RWPE1 (cell line): ENCODE results near the gene GFER.
"Not testable (repeated sequence)": the region's sequence is repeated elsewhere in the genome, so short reads cannot be mapped to it uniquely, and the experiment has no call there.

Experiments used
- CTCF ChIA-PET: fragments of 350-600 bp; sonication (Branson Sonifier 250); formaldehyde crosslinking; extraction: SDS; loops from one replicate; lab custom pipeline; 2021; lab: Yijun Ruan, JAX
- POLR2A ChIA-PET: fragments of 400-600 bp; formaldehyde crosslinking; extraction: SDS; loops from one replicate; lab custom pipeline; 2020; ENCODE audit warnings: antibody characterized with exemption; ENCODE audit not compliant: low non-redundant PET; lab: Yijun Ruan, JAX
- DNase-seq: peaks from one replicate; pipeline ENCODE4 v3.0.0; 2012; ENCODE audit warnings: low spot score
- H3K27ac ChIP-seq: fragments of 450-650 bp; 2 replicates; pipeline ENCODE4 v1.5.1; 2017
- CTCF ChIP-seq: fragments of 450-650 bp; conservative IDR thresholded peaks from 2 replicates; pipeline ENCODE4 v1.5.1; 2017; ENCODE audit warnings: low read depth, mild to moderate bottlenecking

GFER gene

DNA sequence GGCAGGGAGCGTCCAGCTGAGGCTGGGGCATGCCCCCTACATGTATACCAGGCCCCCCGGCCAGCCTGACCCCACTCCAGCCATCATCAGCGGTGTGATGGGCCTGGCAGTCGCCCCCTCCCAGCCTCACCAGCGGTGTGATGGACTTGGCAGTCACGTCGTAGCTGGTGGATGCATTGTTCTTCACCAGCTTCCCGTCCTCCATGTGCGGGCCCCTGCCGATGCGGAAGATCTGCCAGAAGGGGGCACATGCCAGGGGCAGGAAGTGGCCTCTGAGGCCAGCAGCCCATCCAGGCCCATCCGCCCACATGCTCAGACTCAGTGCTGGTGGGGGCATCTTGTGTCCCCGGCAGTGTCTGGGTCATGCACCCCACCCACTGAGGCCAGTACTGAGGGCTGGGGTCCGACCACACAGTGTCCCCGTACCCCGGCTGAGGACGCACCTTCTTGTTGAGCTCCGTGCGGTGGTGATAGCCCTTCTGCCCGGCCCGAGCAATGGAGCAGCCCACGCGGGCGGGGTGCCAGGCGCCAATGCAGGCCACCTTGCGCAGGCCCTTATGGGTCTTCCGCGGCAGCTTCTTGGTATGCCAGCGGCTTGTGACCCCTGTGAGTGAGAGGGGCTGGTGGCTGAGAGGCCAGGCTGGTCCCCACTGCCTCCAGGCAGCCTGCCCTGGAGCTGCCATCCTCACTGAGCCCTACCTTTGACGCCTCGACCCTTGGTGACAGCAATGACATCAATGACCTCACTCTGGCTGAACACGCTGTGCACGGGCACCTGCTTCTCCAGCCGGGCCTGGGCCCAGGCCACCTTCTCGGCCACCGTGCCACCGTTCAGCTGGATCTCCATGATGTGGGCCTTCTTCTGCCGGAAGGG lies 37.3 kb upstream of the GFER start:
- no peak overlapping the region for H3K27ac ChIP-seq
- no peak for DNase-seq
- ChIA-PET CTCF (interaction anchor here (0.5 to 0.6 kb wide), 2 partner anchors 50 to 269 kb away, joined by 3 to 6 read pairs; no protein-coding TSS in a partner anchor), POLR2A (no interaction called here)
- TF ChIP-seq CTCF = no peak

DNA sequence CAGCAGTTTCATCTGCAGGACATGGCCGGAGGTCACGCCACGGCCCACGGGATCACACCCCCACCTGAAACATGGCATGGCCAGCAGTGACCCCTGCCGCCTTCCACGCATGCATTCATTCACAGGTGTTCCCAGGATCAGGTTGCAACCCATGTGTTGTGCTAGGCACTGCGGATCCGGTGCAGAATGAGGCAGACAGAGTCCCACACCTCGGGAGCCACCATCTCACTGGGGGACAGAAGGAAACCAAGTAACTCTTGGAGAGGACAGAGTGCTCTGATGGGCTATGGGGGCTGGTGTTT lies 36.7 kb upstream of the GFER start:
- POLR2A ChIA-PET = no interaction called here

GRCh38 chr16:1949507-1949906 lies 34.5 kb upstream of the GFER start:
- CTCF ChIA-PET = interaction anchor here (0.6 kb wide), 1 partner anchor 58 kb away, joined by 3 read pairs; no protein-coding TSS in a partner anchor
- H3K27ac ChIP-seq = no peak overlapping the region
- no peak for DNase-seq
- POLR2A ChIA-PET = no interaction called here
- TF ChIP-seq CTCF = no peak

More for the DNA sequence above, 36.7 kb upstream of the GFER start:
- TF ChIP-seq CTCF = no peak
- H3K27ac ChIP-seq = no peak overlapping the region
- CTCF ChIA-PET = interaction anchor here (0.6 kb wide), 1 partner anchor 268 kb away, joined by 3 read pairs; no protein-coding TSS in a partner anchor
- DNase-seq = no peak

DNA sequence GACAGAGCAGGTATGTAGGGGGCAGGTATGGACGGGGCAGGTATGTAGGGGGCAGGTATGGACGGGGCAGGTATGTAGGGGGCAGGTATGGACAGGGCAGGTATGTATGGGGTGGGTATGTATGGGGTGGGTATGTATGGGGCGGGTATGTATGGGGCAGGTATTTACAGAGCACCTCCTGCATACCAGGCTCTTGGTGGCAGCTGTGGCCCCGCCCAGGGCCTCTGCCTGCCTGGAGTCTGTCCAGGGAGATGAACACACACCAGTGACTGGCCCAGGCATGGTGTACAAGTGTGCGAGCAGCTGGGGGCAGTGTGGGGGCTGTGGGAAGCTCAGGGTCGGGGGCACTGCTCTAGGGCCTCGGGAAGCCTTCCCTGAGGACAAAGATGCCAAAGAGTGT lies 33.9 kb upstream of the GFER start:
- peak overlapping the region; percentile 45 for H3K27ac ChIP-seq
- ChIA-PET POLR2A (no interaction called here), CTCF (interaction anchor here (0.6 kb wide), 1 partner anchor 88 kb away, joined by 3 read pairs; no protein-coding TSS in a partner anchor)
- no peak for TF ChIP-seq CTCF
- DNase-seq = no peak

DNA sequence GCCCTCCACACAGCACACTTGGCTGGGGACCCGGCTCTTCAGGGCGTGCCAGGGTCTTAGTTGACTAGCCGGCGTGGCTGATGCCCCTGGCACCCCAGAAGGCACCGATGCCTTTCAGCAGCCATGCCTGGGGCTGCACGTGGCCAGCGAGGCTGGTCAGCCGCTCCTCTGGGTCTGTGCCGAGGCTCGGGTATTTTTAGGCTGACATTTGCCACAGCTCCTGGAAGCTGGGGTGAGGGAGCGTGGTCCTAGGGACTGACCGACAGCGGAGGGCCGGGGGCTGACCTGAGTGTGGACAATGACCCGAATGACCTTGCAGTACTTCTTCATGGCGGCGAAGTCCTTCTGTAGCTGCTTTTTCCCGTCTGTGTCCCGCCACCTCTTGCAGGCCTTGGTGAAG lies 33.4 kb upstream of the GFER start:
- ChIA-PET CTCF (interaction anchor here (0.6 kb wide), 1 partner anchor 89 kb away, joined by 3 read pairs; no protein-coding TSS in a partner anchor), POLR2A (no interaction called here)
- peak overlapping the region; percentile 45 for H3K27ac ChIP-seq
- no peak for TF ChIP-seq CTCF
- no peak for DNase-seq

- DNase-seq = no peak
- TF ChIP-seq CTCF = no peak
- ChIA-PET POLR2A (no interaction called here), CTCF (no interaction called here)
- H3K27ac ChIP-seq = no peak overlapping the region
These were observed 30.3 kb upstream of the GFER start for GRCh38 chr16:1953734-1954133.

DNA sequence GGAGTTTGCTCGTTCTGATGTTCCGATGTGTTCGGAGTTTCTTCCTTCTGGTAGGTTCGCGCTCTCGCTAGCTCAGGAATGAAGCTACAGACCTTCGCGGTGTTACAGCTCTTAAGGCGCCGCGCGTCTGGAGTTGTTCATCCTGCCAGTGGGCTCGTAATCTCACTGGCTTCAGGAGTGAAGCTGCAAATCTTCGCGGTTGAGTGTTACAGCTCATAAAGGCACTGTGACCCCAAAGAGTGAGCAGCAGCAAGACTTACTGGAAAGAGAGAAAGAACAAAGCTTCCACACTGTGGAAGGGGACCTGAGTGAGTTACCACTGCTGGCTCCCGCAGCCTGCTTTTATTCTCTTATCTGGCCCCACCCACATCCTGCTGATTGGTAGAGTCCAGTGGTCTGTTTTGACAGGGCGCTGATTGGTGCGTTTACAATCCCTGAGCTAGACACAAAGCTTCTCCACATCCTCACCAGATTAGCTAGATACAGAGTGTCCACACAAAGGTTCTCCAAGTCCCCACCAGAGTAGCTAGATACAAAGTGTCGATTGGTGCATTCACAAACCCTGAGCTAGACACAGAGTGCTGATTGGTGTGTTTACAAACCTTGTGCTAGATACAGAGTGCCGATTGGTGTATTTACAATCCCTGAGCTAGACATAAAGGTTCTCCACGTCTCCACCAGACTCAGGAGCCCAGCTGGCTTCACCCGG lies 26.4 kb upstream of the GFER start:
- DNase-seq, CTCF ChIA-PET, H3K27ac ChIP-seq, POLR2A ChIA-PET: not testable (repeated sequence)

DNA sequence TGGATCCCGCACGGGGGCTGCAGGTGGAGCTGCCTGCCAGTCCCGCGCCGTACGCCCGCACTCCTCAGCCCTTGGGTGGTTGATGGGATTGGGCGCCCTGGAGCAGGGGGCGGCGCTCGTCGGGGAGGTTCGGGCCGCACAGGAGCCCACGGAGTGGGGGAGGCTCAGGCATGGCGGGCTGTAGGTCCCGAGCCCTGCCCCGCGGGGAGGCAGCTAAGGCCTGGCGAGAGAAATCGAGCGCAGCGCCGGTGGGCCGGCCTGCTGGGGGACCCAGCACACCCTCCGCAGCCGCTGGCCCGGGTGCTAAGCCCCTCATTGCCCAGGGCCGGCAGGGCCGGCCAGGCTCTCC lies 25.9 kb upstream of the GFER start:
- CTCF ChIA-PET, DNase-seq, H3K27ac ChIP-seq, POLR2A ChIA-PET: not testable (repeated sequence)
